ENCODE results near the gene GPSM1. TPM values are rescaled to one million over a fixed set of nuclear protein-coding genes. Genes with fewer than 3 reads are reported as not detected.

GPSM1 gene
- total and polyA plus RNA-seq, 4 donors = 0.11 to 2.9 (median 1.6) TPM

- Histone ChIP-seq H3K9ac (ENCODE audit: low read depth in 1 of 2, low read length in 2 of 2) (no peak overlapping the region), H3K36me3 (ENCODE audit: control insufficient read depth in 4 of 4, insufficient read depth in 3 of 4, low read depth in 1 of 4, low read length in 3 of 4) (peaks cover 2 to 40% (median 14%) of the 10 kb centered on the region in 4 donors), H3K4me3 (ENCODE audit: low read depth in 1 of 3, low read length in 3 of 3) (no peak overlapping the region), H3K9me3 (ENCODE audit: control insufficient read depth in 4 of 4, low read length in 3 of 4) (no peaks in the 10 kb centered on the region), H3K27ac (ENCODE audit: low read depth in 1 of 2, low read length in 2 of 2) (no peak overlapping the region), H3K4me1 (ENCODE audit: control insufficient read depth in 4 of 4, insufficient read depth in 4 of 4, low read length in 3 of 4) (peaks cover 0 to 16% (median 4%) of the 10 kb centered on the region in 4 donors), H3K27me3 (ENCODE audit: control insufficient read depth in 4 of 4, insufficient read depth in 4 of 4, low read length in 3 of 4) (no peaks in the 10 kb centered on the region)
- WGBS = 66% methylated on average over 28 of the region's 28 CpGs
- TF ChIP-seq SP1 (IDR thresholded peaks at IDR 0.05) (peak; percentile 40), FOXA1 (IDR thresholded peaks at IDR 0.05) (no peak), HNF4A (conservative IDR thresholded peaks at IDR 0.05) (peak; percentile 49 to 53), RXRA (IDR thresholded peaks at IDR 0.05) (no peak)
- DNase-seq (ENCODE audit: low spot score) = peak; percentile 52
Measured at GRCh38 chr9:136378170-136379002, 51.0 kb downstream of the GPSM1 start.

DNA sequence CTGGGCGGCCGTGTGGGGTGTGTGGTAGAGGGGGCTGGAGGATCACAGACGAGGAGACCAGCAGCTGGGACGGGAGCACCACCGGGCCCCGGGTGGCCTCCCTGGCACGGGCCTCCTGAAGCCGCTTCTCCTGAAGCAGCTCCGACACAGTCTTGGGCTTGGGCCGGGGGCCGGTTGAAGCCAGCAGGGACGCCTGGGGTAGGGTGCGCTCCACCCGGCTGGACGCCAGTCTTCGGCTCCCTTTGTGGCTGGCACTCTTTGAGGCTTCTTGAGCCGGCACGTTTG is 51.6 kb downstream of the GPSM1 start:
- 93% methylated on average over 18 of the region's 18 CpGs for WGBS
- peaks cover 3 to 46% (median 15%) of the 10 kb centered on the region in 4 donors for H3K36me3 ChIP-seq (ENCODE audit: control insufficient read depth in 4 of 4, insufficient read depth in 3 of 4, low read depth in 1 of 4, low read length in 3 of 4)
- H3K9ac ChIP-seq (ENCODE audit: low read depth in 1 of 2, low read length in 2 of 2) = no peak overlapping the region
- TF ChIP-seq SP1 (IDR thresholded peaks at IDR 0.05) (no peak), FOXA1 (IDR thresholded peaks at IDR 0.05) (no peak), EGR1 (IDR thresholded peaks at IDR 0.05; ENCODE audit: low read depth in 2 of 2) (no peak), REST (IDR thresholded peaks at IDR 0.05) (no peak), RAD21 (IDR thresholded peaks at IDR 0.05) (no peak), GABPA (IDR thresholded peaks at IDR 0.05 in 1 of 2, conservative IDR thresholded peaks at IDR 0.05 in 1 of 2) (no peak), TAF1 (conservative IDR thresholded peaks at IDR 0.05) (no peak), RXRA (IDR thresholded peaks at IDR 0.05) (no peak), HNF4G (IDR thresholded peaks at IDR 0.05) (no peak), YY1 (IDR thresholded peaks at IDR 0.05) (no peak), FOXA2 (IDR thresholded peaks at IDR 0.05) (no peak)
- TF ChIP-seq, protein P1, sequence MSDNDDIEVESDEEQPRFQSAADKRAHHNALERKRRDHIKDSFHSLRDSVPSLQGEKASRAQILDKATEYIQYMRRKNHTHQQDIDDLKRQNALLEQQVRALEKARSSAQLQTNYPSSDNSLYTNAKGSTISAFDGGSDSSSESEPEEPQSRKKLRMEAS (IDR thresholded peaks at IDR 0.05) = no peak
- TF ChIP-seq, protein P2, sequence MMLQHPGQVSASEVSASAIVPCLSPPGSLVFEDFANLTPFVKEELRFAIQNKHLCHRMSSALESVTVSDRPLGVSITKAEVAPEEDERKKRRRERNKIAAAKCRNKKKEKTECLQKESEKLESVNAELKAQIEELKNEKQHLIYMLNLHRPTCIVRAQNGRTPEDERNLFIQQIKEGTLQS (IDR thresholded peaks at IDR 0.05) = no peak
- H3K27me3 ChIP-seq (ENCODE audit: control insufficient read depth in 4 of 4, insufficient read depth in 4 of 4, low read length in 3 of 4) = no peaks in the 10 kb centered on the region
- H3K4me3 ChIP-seq (ENCODE audit: low read depth in 1 of 3, low read length in 3 of 3) = no peak overlapping the region
- H3K4me1 ChIP-seq (ENCODE audit: control insufficient read depth in 4 of 4, insufficient read depth in 4 of 4, low read length in 3 of 4) = peaks cover 0 to 15% (median 4%) of the 10 kb centered on the region in 4 donors
- no peak overlapping the region for H3K27ac ChIP-seq (ENCODE audit: low read depth in 1 of 2, low read length in 2 of 2)
- no peak for DNase-seq (ENCODE audit: low spot score)
- H3K9me3 ChIP-seq (ENCODE audit: control insufficient read depth in 4 of 4, low read length in 3 of 4) = no peaks in the 10 kb centered on the region

- H3K4me1 ChIP-seq (ENCODE audit: control insufficient read depth in 4 of 4, insufficient read depth in 4 of 4, low read length in 3 of 4) = peaks cover 0 to 15% (median 4%) of the 10 kb centered on the region in 4 donors
- H3K9ac ChIP-seq (ENCODE audit: low read depth in 1 of 2, low read length in 2 of 2) = no peak overlapping the region
- H3K36me3 ChIP-seq (ENCODE audit: control insufficient read depth in 4 of 4, insufficient read depth in 3 of 4, low read depth in 1 of 4, low read length in 3 of 4) = peaks cover 6 to 51% (median 17%) of the 10 kb centered on the region in 4 donors
- H3K27ac ChIP-seq (ENCODE audit: low read depth in 1 of 2, low read length in 2 of 2) = no peak overlapping the region
- no peak overlapping the region for H3K4me3 ChIP-seq (ENCODE audit: low read depth in 1 of 3, low read length in 3 of 3)
- H3K27me3 ChIP-seq (ENCODE audit: control insufficient read depth in 4 of 4, insufficient read depth in 4 of 4, low read length in 3 of 4) = no peaks in the 10 kb centered on the region
- 97% methylated on average over 11 of the region's 11 CpGs for WGBS
- DNase-seq (ENCODE audit: low spot score) = no peak
- no peaks in the 10 kb centered on the region for H3K9me3 ChIP-seq (ENCODE audit: control insufficient read depth in 4 of 4, low read length in 3 of 4)
- TF ChIP-seq JUND (IDR thresholded peaks at IDR 0.05) (no peak), REST (IDR thresholded peaks at IDR 0.05) (no peak), NR2F2 (IDR thresholded peaks at IDR 0.05) (no peak), TAF1 (conservative IDR thresholded peaks at IDR 0.05) (no peak), HNF4A (conservative IDR thresholded peaks at IDR 0.05) (no peak)
- TF ChIP-seq, protein P3, sequence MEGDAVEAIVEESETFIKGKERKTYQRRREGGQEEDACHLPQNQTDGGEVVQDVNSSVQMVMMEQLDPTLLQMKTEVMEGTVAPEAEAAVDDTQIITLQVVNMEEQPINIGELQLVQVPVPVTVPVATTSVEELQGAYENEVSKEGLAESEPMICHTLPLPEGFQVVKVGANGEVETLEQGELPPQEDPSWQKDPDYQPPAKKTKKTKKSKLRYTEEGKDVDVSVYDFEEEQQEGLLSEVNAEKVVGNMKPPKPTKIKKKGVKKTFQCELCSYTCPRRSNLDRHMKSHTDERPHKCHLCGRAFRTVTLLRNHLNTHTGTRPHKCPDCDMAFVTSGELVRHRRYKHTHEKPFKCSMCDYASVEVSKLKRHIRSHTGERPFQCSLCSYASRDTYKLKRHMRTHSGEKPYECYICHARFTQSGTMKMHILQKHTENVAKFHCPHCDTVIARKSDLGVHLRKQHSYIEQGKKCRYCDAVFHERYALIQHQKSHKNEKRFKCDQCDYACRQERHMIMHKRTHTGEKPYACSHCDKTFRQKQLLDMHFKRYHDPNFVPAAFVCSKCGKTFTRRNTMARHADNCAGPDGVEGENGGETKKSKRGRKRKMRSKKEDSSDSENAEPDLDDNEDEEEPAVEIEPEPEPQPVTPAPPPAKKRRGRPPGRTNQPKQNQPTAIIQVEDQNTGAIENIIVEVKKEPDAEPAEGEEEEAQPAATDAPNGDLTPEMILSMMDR (IDR thresholded peaks at IDR 0.05; ENCODE audit: low read depth, low read length, missing input control) = no peak
- TF ChIP-seq, protein P1 (IDR thresholded peaks at IDR 0.05) = no peak
- TF ChIP-seq, protein P2 (IDR thresholded peaks at IDR 0.05) = no peak
Measured at GRCh38 chr9:136379401-136379800, 52.1 kb downstream of the GPSM1 start.

Measured in liver (tissue), 9 donors.